HepG2 (cell line): ENCODE results near the gene VAC14. TPM values are rescaled to one million over a fixed set of nuclear protein-coding genes. Genes with fewer than 3 reads are reported as not detected.

Experiments
- ARID2 ChIP-seq: sonication (generic); formaldehyde crosslinking; IDR thresholded peaks from 2 replicates; pipeline ENCODE4 v1.8.1; 2022; ENCODE audit warnings: mild to moderate bottlenecking, missing genetic modification reagents, borderline replicate concordance
- ATF6 ChIP-seq: sonication (generic); formaldehyde crosslinking; conservative IDR thresholded peaks from 2 replicates; pipeline ENCODE4 v1.4.0; 2020; ENCODE audit warnings: missing genetic modification reagents
- DPF2 ChIP-seq: sonication (generic); formaldehyde crosslinking; IDR thresholded peaks from 2 replicates; pipeline ENCODE4 v1.4.0; 2020; ENCODE audit warnings: mild to moderate bottlenecking, low read depth, missing genetic modification reagents, borderline replicate concordance
- FOXM1 ChIP-seq: sonication (generic); formaldehyde crosslinking; IDR thresholded peaks from 2 replicates; pipeline ENCODE4 v1.5.0; 2020; ENCODE audit warnings: missing genetic modification reagents
- HINFP ChIP-seq: sonication (generic); formaldehyde crosslinking; IDR thresholded peaks from 2 replicates; pipeline ENCODE4 v1.4.0; 2020; ENCODE audit warnings: low read depth, mild to moderate bottlenecking, missing genetic modification reagents
- HNF4G ChIP-seq, 2 experiments: sonication (generic) in 1 of 2; formaldehyde crosslinking in 1 of 2; IDR thresholded peaks; 2 replicates each; pipeline versions ENCODE4 v1.4.0 to v1.6.1; 2011 to 2020; ENCODE audit warnings: borderline replicate concordance in 2 of 2, low read depth in 2 of 2, mild to moderate bottlenecking in 2 of 2, low read length in 1 of 2, missing genetic modification reagents in 1 of 2, moderate library complexity in 1 of 2
- HOXA3 ChIP-seq: sonication (generic); formaldehyde crosslinking; IDR thresholded peaks from 2 replicates; pipeline ENCODE4 v1.5.0; 2020; ENCODE audit warnings: missing genetic modification reagents
- KMT2B ChIP-seq: IDR thresholded peaks from 2 replicates; pipeline ENCODE4 v1.6.1; 2016; ENCODE audit warnings: missing genetic modification reagents, missing compliant biosample characterization
- NFKB2 ChIP-seq: sonication (generic); formaldehyde crosslinking; IDR thresholded peaks from 2 replicates; pipeline ENCODE4 v1.4.0; 2020; ENCODE audit warnings: missing genetic modification reagents, borderline replicate concordance
- PCBP1 ChIP-seq: fragments of 200-400 bp; formaldehyde crosslinking; IDR thresholded peaks from 2 replicates; pipeline ENCODE4 v1.6.1; 2017; ENCODE audit warnings: mild to moderate bottlenecking, low read depth, low read length, borderline replicate concordance
- PRMT3 ChIP-seq: sonication (generic); formaldehyde crosslinking; IDR thresholded peaks from 2 replicates; pipeline ENCODE4 v1.8.1; 2022; ENCODE audit warnings: low read depth, mild to moderate bottlenecking, moderate library complexity, missing genetic modification reagents, borderline replicate concordance
- RBM39 ChIP-seq: fragments of 200-400 bp; formaldehyde crosslinking; IDR thresholded peaks from one replicate; pipeline ENCODE4 v1.6.1; 2018; ENCODE audit warnings: antibody characterized with exemption, mild to moderate bottlenecking, low read depth, low read length; ENCODE audit not compliant: poor library complexity, severe bottlenecking
- SMARCE1 ChIP-seq: fragments of 450-650 bp; IDR thresholded peaks from 2 replicates; pipeline ENCODE4 v1.6.1; 2017; ENCODE audit warnings: borderline replicate concordance
- THRA ChIP-seq: sonication (generic); formaldehyde crosslinking; IDR thresholded peaks from 2 replicates; pipeline ENCODE4 v1.4.0; 2020; ENCODE audit warnings: missing genetic modification reagents, borderline replicate concordance
- TIGD3 ChIP-seq: sonication (generic); formaldehyde crosslinking; IDR thresholded peaks from 2 replicates; pipeline ENCODE4 v1.5.1; 2020; ENCODE audit warnings: mild to moderate bottlenecking, missing genetic modification reagents, borderline replicate concordance
- ZNF331 ChIP-seq: sonication (generic); formaldehyde crosslinking; IDR thresholded peaks from 2 replicates; pipeline ENCODE4 v1.4.0; 2020; ENCODE audit warnings: missing genetic modification reagents
- ZNF367 ChIP-seq: sonication (generic); formaldehyde crosslinking; IDR thresholded peaks from 2 replicates; pipeline ENCODE4 v1.4.0; 2020; ENCODE audit warnings: missing genetic modification reagents, borderline replicate concordance
- ZNF724P ChIP-seq: sonication (generic); formaldehyde crosslinking; IDR thresholded peaks from 2 replicates; pipeline ENCODE4 v1.8.0; 2022; ENCODE audit warnings: missing genetic modification reagents, borderline replicate concordance
- ZNF761 ChIP-seq: sonication (generic); formaldehyde crosslinking; conservative IDR thresholded peaks from 2 replicates; pipeline ENCODE4 v1.4.0; 2020; ENCODE audit warnings: mild to moderate bottlenecking, missing genetic modification reagents
- ZXDC ChIP-seq: sonication (generic); formaldehyde crosslinking; IDR thresholded peaks from 2 replicates; pipeline ENCODE4 v1.5.0; 2020; ENCODE audit warnings: mild to moderate bottlenecking, missing genetic modification reagents
- polyA plus RNA-seq, 8 experiments: library from polyadenylated mRNA; depleted of rRNA in 3 of 8; stranded (reverse) in 7 of 8; unstranded in 1 of 8; fragments of >200 nt; fragmentation: Illumina TruSeq in 4 of 8; extraction: Trizol in 4 of 8; gene quantifications; 2 replicates each; pipeline versions ENCODE4 v1.2.1 to v1.2.3, GENCODE V29; 2011 to 2016; ENCODE audit warnings: low read depth in 4 of 8, missing spikeins in 1 of 8, mixed read lengths in 1 of 8; ENCODE audit not compliant: insufficient read depth in 1 of 8
- total RNA-seq, 5 experiments: library from RNA; depleted of rRNA; stranded (reverse); fragments of >200 nt; fragmentation: Illumina TruSeq; extraction: Trizol; gene quantifications; 2 replicates each; pipeline ENCODE4 v1.2.3, GENCODE V29; 2016; ENCODE audit warnings: low read depth in 1 of 5

VAC14 gene
- total and polyA plus RNA-seq, 2 of the 13 experiments (the other 11 are each of a cell fraction or from before 2014, with no cell fraction given): 23.5 to 24.6 TPM

- peak; percentile 69 for TF ChIP-seq ZNF331 (CRISPR knock-in tag)
- no peak for TF ChIP-seq DPF2
- no peak; the same call in 1 of the 2 replicates for TF ChIP-seq TIGD3 (CRISPR knock-in tag)
- no peak for TF ChIP-seq PCBP1
- no peak for TF ChIP-seq KMT2B (CRISPR knock-in tag)
- no peak for TF ChIP-seq NFKB2 (CRISPR knock-in tag)
- 0 out of 2 replicates have a peak, but pooled peaks have one; percentile 25 for TF ChIP-seq THRA
- no peak for TF ChIP-seq ZNF367
- TF ChIP-seq ATF6 (CRISPR knock-in tag): no peak
- no peak for TF ChIP-seq RBM39
- TF ChIP-seq FOXM1 (CRISPR knock-in tag): no peak
- no peak for TF ChIP-seq ZNF761 (CRISPR knock-in tag)
- TF ChIP-seq ZNF724P (CRISPR knock-in tag): no peak; the same call in 1 of the 2 replicates
- TF ChIP-seq HOXA3 (CRISPR knock-in tag): peak; percentile 89
- peak; percentile 36; the same call in 1 of the 2 replicates for TF ChIP-seq HINFP (CRISPR knock-in tag)
- TF ChIP-seq SMARCE1: no peak
- peak; percentile 66; the same call in 1 of the 2 replicates for TF ChIP-seq PRMT3 (CRISPR knock-in tag)
- TF ChIP-seq HNF4G (IDR thresholded peaks at IDR 0.05; ENCODE audit: borderline replicate concordance, low read depth, low read length): peak; percentile 18; the same call in 1 of the 2 replicates
- no peak for TF ChIP-seq HNF4G (CRISPR knock-in tag; IDR thresholded peaks at IDR 0.05; ENCODE audit: borderline replicate concordance, low read depth)
- TF ChIP-seq ZXDC (CRISPR knock-in tag): no peak
- TF ChIP-seq ARID2 (CRISPR knock-in tag): no peak
Observed at GRCh38 chr16:70685938-70686375, 115.0 kb downstream of the VAC14 start, which contains the start of gene MTSS2 (continued).
